Small intestine (tissue), 7 donors: ENCODE data around the gene AQP12A. TPM values are rescaled to one million over a fixed set of nuclear protein-coding genes. Genes with fewer than 3 reads are reported as not detected.
"Not testable (repeated sequence)": the region's sequence is repeated elsewhere in the genome, so short reads cannot be mapped to it uniquely, and the experiment has no call there.

ENCODE experiments used
- DNase-seq, 2 donors: peaks; one replicate each; pipeline versions ENCODE4 v3.0.0 to v3.0.0-alpha.2; 2013
- FAIRE-seq: peaks from 2 replicates; lab custom pipeline; 2012; peaks lifted over from hg19 to GRCh38; lab: Jason Lieb, UNC
- H3K27ac ChIP-seq, 3 donors: one replicate each; pipeline ENCODE4 v1.5.1; 2013; ENCODE audit warnings: low read length in 2 of 3, mild to moderate bottlenecking in 2 of 3, control low read depth in 1 of 3, inconsistent platforms in 1 of 3, low read depth in 1 of 3, moderate library complexity in 1 of 3
- H3K27me3 ChIP-seq, 3 donors: one replicate each; pipeline ENCODE4 v1.6.1; 2013; ENCODE audit warnings: low read length in 3 of 3, inconsistent platforms in 1 of 3; ENCODE audit not compliant: control insufficient read depth in 3 of 3, insufficient read depth in 3 of 3
- H3K36me3 ChIP-seq, 3 donors: one replicate each; pipeline ENCODE4 v1.6.1; 2013; ENCODE audit warnings: low read length in 3 of 3, inconsistent platforms in 1 of 3, low read depth in 1 of 3, mild to moderate bottlenecking in 1 of 3, moderate library complexity in 1 of 3; ENCODE audit not compliant: control insufficient read depth in 3 of 3, insufficient read depth in 2 of 3
- H3K4me1 ChIP-seq, 3 donors: one replicate each; pipeline ENCODE4 v1.6.1; 2013; ENCODE audit warnings: low read length in 2 of 3, inconsistent platforms in 1 of 3, low read depth in 1 of 3, mild to moderate bottlenecking in 1 of 3, moderate library complexity in 1 of 3; ENCODE audit not compliant: control insufficient read depth in 3 of 3, insufficient read depth in 2 of 3
- H3K4me3 ChIP-seq, 3 donors: one replicate each; pipeline ENCODE4 v1.5.1; 2013; ENCODE audit warnings: low read length in 3 of 3, control low read depth in 1 of 3, inconsistent platforms in 1 of 3, low read depth in 1 of 3, mild to moderate bottlenecking in 1 of 3, moderate library complexity in 1 of 3
- H3K9me3 ChIP-seq, 2 donors: one replicate each; pipeline ENCODE4 v1.6.1; 2013; ENCODE audit warnings: low read depth in 1 of 2, low read length in 1 of 2; ENCODE audit not compliant: control insufficient read depth in 2 of 2, insufficient read depth in 1 of 2
- WGBS, 3 donors: extraction: QIAGEN DNeasy Blood & Tissue Kit; methylation state at CpG; one replicate each; pipeline ENCODE4 v1.1.7; 2013; 5-methylcytosine and 5-hydroxymethylcytosine counted together
- polyA plus RNA-seq, 4 donors: library from polyadenylated mRNA; stranded (reverse) in 3 of 4; unstranded in 1 of 4; fragments of 200-250 nt in 3 of 4; fragments of 120-200 nt in 1 of 4; gene quantifications; one replicate each; pipeline versions ENCODE4 v1.2.1 to v1.2.3, GENCODE V29; 2013
- donor health status: healthy with polysubstance abuse.
- donor health status: control.
- donor health status: control.
- donor health status: Bipolar disorder and iron deficiency.
- donor health status: healthy.

Gene AQP12A
- polyA plus RNA-seq, 4 donors, result 1.2 to 4.6 (median 3.4) TPM; not detected in 1

- H3K4me3 ChIP-seq, H3K4me1 ChIP-seq, H3K27ac ChIP-seq, H3K9me3 ChIP-seq, H3K36me3 ChIP-seq, DNase-seq, H3K27me3 ChIP-seq, FAIRE-seq: not testable (repeated sequence)
- 42 to 63% (median 54%) methylated on average over 2 to 6 of the region's 33 CpGs for WGBS, 3 donors
These were observed 7.3 kb downstream of the AQP12A start for GRCh38 chr2:240698852-240699561.

GRCh38 chr2:240699835-240700234, 8.2 kb downstream of the AQP12A start:
- not testable (repeated sequence) for H3K27ac ChIP-seq, H3K4me1 ChIP-seq, H3K36me3 ChIP-seq, FAIRE-seq, DNase-seq, H3K27me3 ChIP-seq, H3K9me3 ChIP-seq, H3K4me3 ChIP-seq
- 42 to 52% (median 44%) methylated on average over 7 to 8 of the region's 8 CpGs for WGBS, 3 donors

GRCh38 chr2:240700616-240701015, 8.9 kb downstream of the AQP12A start:
- not testable (repeated sequence) for H3K36me3 ChIP-seq, FAIRE-seq
- 73 to 77% (median 76%) methylated on average over 18 of the region's 21 CpGs for WGBS, 3 donors

GRCh38 chr2:240701091-240701735, 9.5 kb downstream of the AQP12A start:
- FAIRE-seq, result no peak
- no peaks in the 10 kb centered on the region for H3K27me3 ChIP-seq
- H3K4me1 ChIP-seq, result no peaks in the 10 kb centered on the region
- DNase-seq, result no peak
- WGBS, 3 donors, result 78 to 89% (median 84%) methylated on average over 47 to 67 of the region's 67 CpGs
- H3K36me3 ChIP-seq, result no peaks in the 10 kb centered on the region
- H3K27ac ChIP-seq, result no peak overlapping the region
- no peaks in the 10 kb centered on the region for H3K9me3 ChIP-seq
- no peak overlapping the region for H3K4me3 ChIP-seq

More at GRCh38 chr2:240700616-240701015, 8.9 kb downstream of the AQP12A start:
- H3K4me3 ChIP-seq, H3K27ac ChIP-seq, H3K4me1 ChIP-seq, H3K9me3 ChIP-seq, DNase-seq, H3K27me3 ChIP-seq: not testable (repeated sequence)

GRCh38 chr2:240701736-240702639, 10.3 kb downstream of the AQP12A start:
- Histone ChIP-seq H3K27me3 (peaks cover 0 to under 1% (median 0%) of the 10 kb centered on the region in 3 donors), H3K27ac (no peak overlapping the region), H3K4me3 (no peak overlapping the region), H3K36me3 (no peaks in the 10 kb centered on the region), H3K4me1 (no peaks in the 10 kb centered on the region), H3K9me3 (no peaks in the 10 kb centered on the region)
- DNase-seq (no peak), FAIRE-seq (no peak)
- 82 to 88% (median 84%) methylated on average over 27 to 30 of the region's 30 CpGs for WGBS, 3 donors

- no peak for FAIRE-seq
These were observed 11.0 kb downstream of the AQP12A start for GRCh38 chr2:240702640-240703011.

GRCh38 chr2:240703417-240704341, 12.0 kb downstream of the AQP12A start:
- DNase-seq, result no peak
- Histone ChIP-seq H3K4me3 (no peak overlapping the region), H3K4me1 (no peaks in the 10 kb centered on the region), H3K27ac (no peak overlapping the region), H3K27me3 (peaks cover 0 to 2% (median 0%) of the 10 kb centered on the region in 3 donors), H3K36me3 (no peaks in the 10 kb centered on the region), H3K9me3 (no peaks in the 10 kb centered on the region)
- WGBS, 3 donors, result 61 to 73% (median 61%) methylated on average over 17 to 18 of the region's 18 CpGs
- no peak for FAIRE-seq

More at GRCh38 chr2:240702640-240703011, 11.0 kb downstream of the AQP12A start:
- Histone ChIP-seq H3K4me3 (no peak overlapping the region), H3K4me1 (no peaks in the 10 kb centered on the region), H3K36me3 (no peaks in the 10 kb centered on the region), H3K27ac (no peak overlapping the region), H3K27me3 (peaks cover 0 to 2% (median 0%) of the 10 kb centered on the region in 3 donors), H3K9me3 (no peaks in the 10 kb centered on the region)
- DNase-seq, result no peak
- WGBS, 3 donors, result 76 to 83% (median 81%) methylated on average over 9 of the region's 9 CpGs
